CD4-positive, CD25-positive, alpha-beta regulatory T cell (primary cell): Measurements from ENCODE around the gene MAT2A. TPM values are rescaled to one million over a fixed set of nuclear protein-coding genes. Genes with fewer than 3 reads are reported as not detected.

Experiments used
- ATAC-seq, 2 donors: fragments of 150-1000 bp; cut with Tn5 transposase; one replicate each; pipeline ENCODE4 v1.10.0; 2021; ENCODE audit warnings: low read depth in 2 of 2, moderate number of reproducible peaks in 2 of 2, moderate library complexity in 1 of 2
- DNase-seq, 3 donors: peaks; one replicate each; pipeline versions ENCODE4 v3.0.0 to v3.0.0-alpha.2; 2012 to 2022; ENCODE audit warnings: mixed read lengths in 1 of 3
- H3K27ac ChIP-seq: one replicate; pipeline ENCODE4 v1.7.0; 2013; ENCODE audit warnings: mild to moderate bottlenecking, low read length; ENCODE audit not compliant: insufficient read depth, poor library complexity, severe bottlenecking
- H3K27me3 ChIP-seq: one replicate; pipeline ENCODE4 v1.7.0; 2013; ENCODE audit warnings: low read length; ENCODE audit not compliant: control insufficient read depth, insufficient read depth
- H3K36me3 ChIP-seq: one replicate; pipeline ENCODE4 v1.7.0; 2013; ENCODE audit warnings: mild to moderate bottlenecking, low read length, moderate library complexity; ENCODE audit not compliant: control insufficient read depth, insufficient read depth
- H3K4me1 ChIP-seq: 2 replicates; pipeline ENCODE4 v1.7.0; 2013; ENCODE audit warnings: mild to moderate bottlenecking, low read length; ENCODE audit not compliant: insufficient read depth, control insufficient read depth, poor library complexity, severe bottlenecking
- H3K4me3 ChIP-seq: one replicate; pipeline ENCODE4 v1.7.0; 2013; ENCODE audit warnings: low read depth, mild to moderate bottlenecking, low read length, moderate library complexity
- H3K9me3 ChIP-seq, 2 experiments: 1 replicate in 1 of 2; 2 replicates in 1 of 2; pipeline ENCODE4 v1.7.0; 2013; ENCODE audit warnings: low read length in 2 of 2, mild to moderate bottlenecking in 1 of 2, moderate library complexity in 1 of 2; ENCODE audit not compliant: control insufficient read depth in 2 of 2
- H3K27ac Mint-ChIP-seq, 3 donors: one replicate each; pipeline ENCODE4 v1.8.0; 2020 to 2022; ENCODE audit warnings: mild to moderate bottlenecking in 3 of 3, mixed read lengths in 3 of 3, moderate library complexity in 2 of 3
- H3K27me3 Mint-ChIP-seq: one replicate; pipeline ENCODE4 v1.8.0; 2022; ENCODE audit warnings: mild to moderate bottlenecking, mixed read lengths
- H3K36me3 Mint-ChIP-seq: one replicate; pipeline ENCODE4 v1.8.0; 2020; ENCODE audit warnings: mixed read lengths
- H3K4me1 Mint-ChIP-seq, 4 donors: one replicate each; pipeline ENCODE4 v1.8.0; 2020 to 2022; ENCODE audit warnings: mixed read lengths in 4 of 4, mild to moderate bottlenecking in 1 of 4
- H3K4me3 Mint-ChIP-seq, 4 donors: one replicate each; pipeline ENCODE4 v1.8.0; 2020 to 2022; ENCODE audit warnings: mild to moderate bottlenecking in 4 of 4, mixed read lengths in 4 of 4, moderate library complexity in 3 of 4
- H3K9me3 Mint-ChIP-seq, 7 donors: one replicate each; pipeline ENCODE4 v1.8.0; 2020 to 2022; ENCODE audit warnings: mixed read lengths in 7 of 7, mild to moderate bottlenecking in 3 of 7, moderate library complexity in 2 of 7
- polyA plus RNA-seq, 4 donors: library from polyadenylated mRNA; unstranded; fragments of 300-500 nt; fragmentation: Illumina TruSeq; gene quantifications; one replicate each; pipeline ENCODE4 v1.2.3, GENCODE V29; 2021
- total RNA-seq: library from RNA; stranded (reverse); gene quantifications from one replicate; pipeline ENCODE4 v1.2.3, GENCODE V29; 2022

The MAT2A gene
- total and polyA plus RNA-seq, 5 donors from 2014 or later, result 82.2 to 141 (median 109) TPM

DNA sequence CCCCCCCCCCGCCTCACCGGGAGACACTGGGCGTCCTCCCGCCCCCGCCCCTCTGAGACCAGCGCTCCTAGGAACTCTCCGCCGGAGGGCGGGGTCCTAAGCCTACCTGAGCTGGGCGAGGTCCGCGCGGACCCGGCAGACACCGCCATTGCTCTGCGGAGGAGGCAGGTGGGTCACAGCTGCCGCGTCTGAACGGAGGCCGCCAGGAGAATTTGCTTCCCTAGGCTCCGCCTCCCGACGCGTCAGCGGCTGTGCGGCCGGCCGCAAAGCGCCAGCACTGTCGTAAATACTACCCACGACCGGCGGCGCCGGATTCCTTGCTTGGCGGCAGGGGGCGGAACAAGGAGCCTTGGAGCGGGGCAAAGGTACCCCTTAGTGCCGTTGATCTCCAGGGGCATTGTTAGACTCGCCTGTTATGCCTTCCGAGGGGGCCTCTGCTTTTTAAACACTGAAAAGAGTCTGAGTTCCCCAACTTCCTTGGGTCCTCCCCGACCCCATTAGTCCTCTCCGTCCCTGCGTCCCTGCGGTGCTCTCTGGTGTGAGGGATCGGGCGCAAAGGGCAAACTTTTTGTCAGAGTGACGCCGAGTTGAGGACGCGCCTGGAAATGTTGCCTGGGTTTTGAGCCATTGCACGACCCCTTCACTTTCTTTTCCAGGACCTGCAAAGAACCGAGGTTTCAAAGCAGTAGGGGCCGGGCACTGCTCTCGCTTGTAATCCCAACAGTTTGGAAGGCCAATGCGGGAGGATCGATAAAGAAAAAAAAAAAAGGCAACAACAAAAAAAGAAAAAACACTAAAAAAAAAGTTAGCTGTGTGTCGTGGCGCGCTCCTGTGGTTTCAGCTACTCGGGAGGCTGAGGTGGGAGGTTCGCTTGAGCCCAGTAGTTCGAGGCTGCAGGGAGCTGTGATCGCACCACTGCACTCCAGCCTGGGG is 22.6 kb downstream of the MAT2A start, which contains the start of gene GGCX:
GGCX (minus strand) TSS at position 214 of the 933 bp plus-strand sequence; CDS start at position 149, 65 bp downstream.
- peaks cover 9% of the 10 kb centered on the region for H3K36me3 ChIP-seq
- Mint-ChIP-seq H3K4me3 (peak within 1 kb of the TSS; percentile 92 to 98 (median 96)), H3K4me1 (peaks cover 4 to 40% (median 17%) of the 10 kb centered on the region in 4 donors), H3K36me3 (peaks cover 4% of the 10 kb centered on the region), H3K9me3 (peaks cover 0 to 2% (median 0%) of the 10 kb centered on the region in 7 donors), H3K27ac (peak within 1 kb of the TSS; percentile 95 to 96 (median 96)), H3K27me3 (no peaks in the 10 kb centered on the region)
- peaks cover 16% of the 10 kb centered on the region for H3K4me1 ChIP-seq
- H3K9me3 ChIP-seq, result no peaks in the 10 kb centered on the region
- ATAC-seq (peak; percentile 95 to 97), DNase-seq (peak; percentile 87 to 97 (median 92))
- peak within 1 kb of the TSS; percentile 83 for H3K27ac ChIP-seq
- no peaks in the 10 kb centered on the region for H3K27me3 ChIP-seq
- peak within 1 kb of the TSS; percentile 82 for H3K4me3 ChIP-seq

DNA sequence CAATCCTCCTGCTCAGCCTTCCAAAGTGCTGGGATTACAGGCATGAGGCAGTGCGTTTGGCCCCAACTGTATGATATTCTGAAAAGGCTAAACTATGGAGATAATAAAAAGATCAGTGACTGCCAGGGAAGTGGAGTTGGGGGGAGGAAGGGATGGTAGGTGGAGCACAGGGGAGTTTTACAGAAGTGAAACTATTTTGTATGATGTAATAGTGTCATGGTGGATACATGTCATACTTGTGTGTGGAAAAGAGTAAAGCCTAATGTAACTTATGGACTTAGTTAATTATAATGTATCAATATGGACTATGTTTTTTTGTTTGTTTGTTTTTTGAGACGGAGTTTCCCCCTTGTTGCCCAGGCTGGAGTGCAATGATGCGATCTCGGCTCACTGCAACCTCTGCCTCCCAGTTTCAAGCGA is 25.2 kb downstream of the MAT2A start:
- Mint-ChIP-seq H3K4me3 (peak overlapping the region in 3 of 4 donors; percentile 11 to 43 (median 11)), H3K27ac (no peak overlapping the region), H3K9me3 (peaks cover 0 to 2% (median 0%) of the 10 kb centered on the region in 7 donors), H3K36me3 (no peaks in the 10 kb centered on the region), H3K27me3 (no peaks in the 10 kb centered on the region), H3K4me1 (peaks cover 4 to 30% (median 13%) of the 10 kb centered on the region in 4 donors)
- Histone ChIP-seq H3K4me3 (no peak overlapping the region), H3K9me3 (no peaks in the 10 kb centered on the region), H3K27me3 (no peaks in the 10 kb centered on the region), H3K4me1 (peaks cover 16% of the 10 kb centered on the region), H3K36me3 (no peaks in the 10 kb centered on the region), H3K27ac (no peak overlapping the region)
- DNase-seq (peak in 1 of 3 donors; percentile 22), ATAC-seq (no peak)

DNA sequence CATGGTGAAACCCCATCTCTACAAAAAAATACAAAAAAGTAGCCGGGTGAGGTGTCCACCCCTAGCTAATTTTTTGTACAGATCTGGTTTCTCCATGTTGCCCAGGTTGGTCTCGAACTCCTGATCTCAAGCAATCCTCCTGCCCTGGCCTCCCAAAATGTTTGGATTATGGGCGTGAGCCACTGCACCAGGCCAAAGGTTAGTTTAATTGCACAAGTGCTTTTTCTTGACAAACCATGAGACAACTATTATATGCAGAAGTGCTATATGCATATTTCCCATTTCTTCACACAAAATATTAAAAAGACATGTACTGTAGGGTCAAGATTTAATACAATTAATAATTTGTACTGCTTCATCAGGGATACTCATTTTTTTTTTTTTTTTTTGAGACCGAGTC is 27.3 kb downstream of the MAT2A start:
- peak overlapping the region in 1 of 4 donors; percentile 63 for H3K4me3 Mint-ChIP-seq
- peaks cover 0 to 8% (median 5%) of the 10 kb centered on the region in 4 donors for H3K4me1 Mint-ChIP-seq
- no peaks in the 10 kb centered on the region for H3K36me3 Mint-ChIP-seq
- H3K27me3 Mint-ChIP-seq, result peaks cover 11% of the 10 kb centered on the region
- Histone ChIP-seq H3K27ac (no peak overlapping the region), H3K4me3 (no peak overlapping the region), H3K36me3 (no peaks in the 10 kb centered on the region), H3K27me3 (peaks cover 11% of the 10 kb centered on the region), H3K9me3 (no peaks in the 10 kb centered on the region), H3K4me1 (peaks cover 8% of the 10 kb centered on the region)
- no peak for DNase-seq
- H3K9me3 Mint-ChIP-seq, result peaks cover 0 to 2% (median 0%) of the 10 kb centered on the region in 7 donors
- ATAC-seq, result no peak
- no peak overlapping the region for H3K27ac Mint-ChIP-seq

DNA sequence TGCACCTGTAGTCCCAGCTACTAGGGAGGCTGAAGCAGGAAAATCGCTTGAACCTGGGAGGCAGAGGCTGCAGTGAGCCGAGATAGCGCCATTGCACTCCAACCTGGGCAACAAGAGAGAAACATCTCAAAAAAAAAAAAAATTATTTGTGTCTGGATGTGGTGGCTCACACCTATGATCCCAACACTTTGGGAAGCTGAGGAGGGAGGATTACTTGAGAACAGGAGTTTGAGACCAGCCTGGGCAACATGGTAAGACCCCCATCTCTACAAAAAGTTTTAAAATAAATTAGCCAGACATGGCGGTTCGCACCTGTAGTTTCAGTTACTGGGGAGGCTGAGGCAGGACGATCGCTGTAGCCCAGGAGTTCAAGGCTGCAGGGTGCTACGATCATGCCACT is 36.8 kb downstream of the MAT2A start:
- H3K4me3 Mint-ChIP-seq, result peak overlapping the region in 1 of 4 donors; percentile 35
- H3K4me1 Mint-ChIP-seq, result peaks cover 0 to 36% (median 23%) of the 10 kb centered on the region in 4 donors
- DNase-seq (no peak), ATAC-seq (no peak)
- peaks cover 4% of the 10 kb centered on the region for H3K36me3 Mint-ChIP-seq
- Histone ChIP-seq H3K4me3 (no peak overlapping the region), H3K36me3 (no peaks in the 10 kb centered on the region), H3K27me3 (peaks cover 3% of the 10 kb centered on the region), H3K27ac (no peak overlapping the region), H3K9me3 (no peaks in the 10 kb centered on the region), H3K4me1 (peaks cover 25% of the 10 kb centered on the region)
- peaks cover 12% of the 10 kb centered on the region for H3K27me3 Mint-ChIP-seq
- no peak overlapping the region for H3K27ac Mint-ChIP-seq
- H3K9me3 Mint-ChIP-seq, result no peaks in the 10 kb centered on the region

DNA sequence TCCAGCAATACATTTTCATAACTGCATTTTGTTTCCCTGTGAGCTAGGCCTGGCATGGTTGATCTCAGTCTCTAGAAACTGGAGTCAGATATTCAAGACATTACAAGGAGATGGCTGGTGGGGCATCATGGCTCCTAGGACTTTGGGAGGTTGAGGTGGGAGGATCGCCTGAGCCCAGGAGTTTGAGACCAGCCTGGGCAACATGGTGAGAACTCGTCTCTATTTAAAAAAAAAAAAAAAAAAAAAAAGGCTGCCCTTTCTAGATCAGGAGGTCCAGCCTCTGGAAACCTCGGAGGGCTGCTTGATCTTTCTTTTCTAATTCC is 38.1 kb downstream of the MAT2A start:
- H3K36me3 Mint-ChIP-seq, result peaks cover 11% of the 10 kb centered on the region
- DNase-seq, result no peak
- peak overlapping the region; percentile 95 to 98 (median 96) for H3K4me3 Mint-ChIP-seq
- H3K27me3 Mint-ChIP-seq, result peaks cover 2% of the 10 kb centered on the region
- peak overlapping the region; percentile 14 to 92 (median 90) for H3K27ac Mint-ChIP-seq
- H3K9me3 ChIP-seq, result no peaks in the 10 kb centered on the region
- peaks cover 25% of the 10 kb centered on the region for H3K4me1 ChIP-seq
- no peaks in the 10 kb centered on the region for H3K9me3 Mint-ChIP-seq
- H3K27ac ChIP-seq, result no peak overlapping the region
- peaks cover 6% of the 10 kb centered on the region for H3K36me3 ChIP-seq
- H3K4me1 Mint-ChIP-seq, result peaks cover 0 to 43% (median 30%) of the 10 kb centered on the region in 4 donors
- H3K4me3 ChIP-seq, result peak overlapping the region; percentile 86
- no peaks in the 10 kb centered on the region for H3K27me3 ChIP-seq
- ATAC-seq, result no peak

DNA sequence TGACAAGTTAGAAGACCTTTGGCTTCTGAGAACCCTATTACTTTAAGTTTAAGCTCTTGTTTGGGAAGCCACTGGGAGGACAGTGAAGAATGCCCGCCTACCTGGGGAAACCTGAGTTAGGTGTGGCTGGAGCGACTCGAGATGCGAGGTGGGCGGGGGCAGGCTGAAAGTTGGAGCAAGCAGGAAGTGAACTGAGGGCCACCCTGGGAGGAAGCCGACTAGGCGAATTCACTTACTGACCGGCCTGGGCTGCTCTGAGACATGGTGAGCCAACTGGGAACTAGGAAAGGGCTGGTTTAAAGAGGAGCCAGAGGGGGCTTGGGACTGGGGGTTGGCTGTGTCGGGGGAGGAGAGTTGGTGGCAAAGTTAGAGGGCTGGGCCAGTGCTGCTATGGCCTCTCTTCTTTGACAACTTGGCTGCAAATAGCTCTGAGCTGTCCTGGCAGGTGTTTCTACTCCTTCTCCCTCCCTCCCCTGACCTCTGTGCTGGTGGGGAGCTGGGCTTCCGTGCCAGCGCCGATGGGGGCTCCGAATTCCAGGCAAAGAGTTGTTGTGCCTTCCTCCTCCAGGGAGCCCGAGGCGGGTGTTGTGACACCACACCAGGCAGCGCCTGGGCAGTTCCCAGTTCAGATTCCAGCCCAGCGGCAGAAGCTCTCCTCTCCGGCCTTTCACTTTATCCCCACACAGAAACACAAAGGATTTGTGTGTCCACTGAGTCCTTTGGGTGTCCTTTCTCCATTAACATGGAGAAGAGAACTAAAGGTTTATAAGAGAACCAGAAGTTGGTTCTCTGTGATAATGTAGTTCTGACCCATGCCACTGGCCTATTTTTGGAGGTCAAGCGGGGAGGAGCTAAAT is 38.6 kb downstream of the MAT2A start, which contains the start of gene VAMP8:
VAMP8 (plus strand) TSS at position 201 of the 857 bp plus-strand sequence; CDS start at position 262, 61 bp downstream.
- H3K4me1 ChIP-seq, result peaks cover 25% of the 10 kb centered on the region
- H3K36me3 ChIP-seq, result peaks cover 12% of the 10 kb centered on the region

More for the DNA sequence above, 38.6 kb downstream of the MAT2A start, which contains the start of gene VAMP8:
- peak within 1 kb of the TSS; percentile 95 to 98 (median 96) for H3K4me3 Mint-ChIP-seq
- H3K4me1 Mint-ChIP-seq, result peaks cover 0 to 48% (median 32%) of the 10 kb centered on the region in 4 donors
- no peaks in the 10 kb centered on the region for H3K27me3 ChIP-seq
- peaks cover 16% of the 10 kb centered on the region for H3K36me3 Mint-ChIP-seq
- no peaks in the 10 kb centered on the region for H3K9me3 ChIP-seq
- peak; percentile 54 to 77 (median 61) for DNase-seq
- no peaks in the 10 kb centered on the region for H3K9me3 Mint-ChIP-seq
- peak within 1 kb of the TSS; percentile 90 to 99 (median 92) for H3K27ac Mint-ChIP-seq
- H3K4me3 ChIP-seq, result peak within 1 kb of the TSS; percentile 86
- H3K27ac ChIP-seq, result peak within 1 kb of the TSS; percentile 70
- ATAC-seq, result peak; percentile 75 to 80
- H3K27me3 Mint-ChIP-seq, result no peaks in the 10 kb centered on the region
